OCI-LY7 (cell line): ENCODE results near the gene MPRIP. TPM values are rescaled to one million over a fixed set of nuclear protein-coding genes. Genes with fewer than 3 reads are reported as not detected.

Source experiments
- BruUV-seq: library from RNA; stranded (reverse); fragments of 400-500 nt; replicated peaks from 2 replicates; lab custom pipeline; 2021; lab: Mats Ljungman, UMichigan
- CTCF ChIA-PET: fragments of 300-600 bp; sonication (Branson Sonifier 250); formaldehyde crosslinking; loops from one replicate; lab custom pipeline; 2022; ENCODE audit warnings: antibody characterized with exemption; ENCODE audit not compliant: unreplicated experiment; lab: Charles Lee
- POLR2A ChIA-PET: fragments of 300-600 bp; sonication (Branson Sonifier 250); formaldehyde crosslinking; loops from one replicate; lab custom pipeline; 2022; ENCODE audit warnings: antibody characterized with exemption; lab: Charles Lee
- DNase-seq: peaks from one replicate; pipeline ENCODE4 v3.0.0-alpha.2; 2015; ENCODE audit warnings: low spot score
- H2AFZ ChIP-seq: fragments of 200-600 bp; sonication (generic), shearing (Covaris generic); 2 replicates; pipeline ENCODE4 v1.6.1; 2014; ENCODE audit warnings: mild to moderate bottlenecking, antibody characterized with exemption, low read length, moderate library complexity
- H3K27ac ChIP-seq: fragments of 200-600 bp; sonication (generic); 2 replicates; pipeline ENCODE4 v1.5.1; 2014; ENCODE audit warnings: mixed run types, low read depth, mild to moderate bottlenecking, moderate library complexity, low read length, inconsistent platforms; ENCODE audit not compliant: poor library complexity, severe bottlenecking
- H3K36me3 ChIP-seq: fragments of 200-600 bp; sonication (generic); 2 replicates; pipeline ENCODE4 v1.6.1; 2014; ENCODE audit warnings: mild to moderate bottlenecking, antibody characterized with exemption, low read length, moderate library complexity, mixed read lengths; ENCODE audit not compliant: insufficient read depth
- H3K4me1 ChIP-seq: fragments of 200-600 bp; sonication (generic); 2 replicates; pipeline ENCODE4 v1.5.1; 2014; ENCODE audit warnings: mild to moderate bottlenecking, low read length; ENCODE audit not compliant: insufficient read depth, poor library complexity, severe bottlenecking
- H3K4me2 ChIP-seq: fragments of 200-600 bp; sonication (generic); 2 replicates; pipeline ENCODE4 v1.6.1; 2014; ENCODE audit warnings: mild to moderate bottlenecking, low read length
- H3K4me3 ChIP-seq: fragments of 200-600 bp; sonication (generic); 2 replicates; pipeline ENCODE4 v1.5.1; 2014; ENCODE audit warnings: mild to moderate bottlenecking, low read depth, low read length; ENCODE audit not compliant: poor library complexity, severe bottlenecking
- H3K79me2 ChIP-seq: fragments of 200-600 bp; sonication (generic); 2 replicates; pipeline ENCODE4 v1.6.1; 2016; ENCODE audit warnings: low read depth, mild to moderate bottlenecking, low read length, moderate library complexity, mixed read lengths; ENCODE audit not compliant: insufficient read depth
- H3K9me2 ChIP-seq: fragments of 200-600 bp; sonication (generic); 2 replicates; pipeline ENCODE4 v1.6.1; 2016; ENCODE audit warnings: mild to moderate bottlenecking, low read length, mixed read lengths; ENCODE audit not compliant: insufficient read depth
- H3K9me3 ChIP-seq: fragments of 200-600 bp; sonication (generic); 2 replicates; pipeline ENCODE4 v1.6.1; 2014; ENCODE audit warnings: mild to moderate bottlenecking, mixed run types, low read length, mixed read lengths
- H4K20me1 ChIP-seq: fragments of 200-600 bp; sonication (generic); 2 replicates; pipeline ENCODE4 v1.6.1; 2014; ENCODE audit warnings: mild to moderate bottlenecking, antibody characterized with exemption, low read length, moderate library complexity, mixed read lengths; ENCODE audit not compliant: insufficient read depth
- CTCF ChIP-seq: fragments of 200-600 bp; sonication (generic); conservative IDR thresholded peaks from 2 replicates; pipeline ENCODE4 v1.5.1; 2014; ENCODE audit warnings: mild to moderate bottlenecking, antibody characterized with exemption, low read length, moderate library complexity, mixed read lengths
- EZH2phosphoT487 ChIP-seq: fragments of 200-600 bp; sonication (generic); IDR thresholded peaks from 2 replicates; pipeline ENCODE4 v1.6.1; 2018; ENCODE audit warnings: low read depth, borderline replicate concordance, mild to moderate bottlenecking, mixed run types, antibody characterized with exemption, low read length, moderate library complexity, mixed read lengths
- intact Hi-C: fragments of 100-400 bp; cut with micrococcal nuclease; formaldehyde crosslinking; loops from one replicate; pipeline ENCODE4 v1.10.0; 2022; ENCODE audit not compliant: unreplicated experiment
- total RNA-seq, 2 experiments: library from RNA; depleted of rRNA in 1 of 2; stranded (reverse); fragments of >200 nt in 1 of 2; shearing (Covaris generic) in 1 of 2; gene quantifications; 2 replicates each; pipeline ENCODE4 v1.2.3, GENCODE V29; 2014 to 2022

MPRIP gene
- total RNA-seq, 2 experiments from 2014 or later: 73.3 to 109 TPM

- H3K79me2 ChIP-seq: no peaks in the 10 kb centered on the region
- peaks cover 5% of the 10 kb centered on the region; the same call in 1 of the 2 replicates for H4K20me1 ChIP-seq
- H3K9me2 ChIP-seq: no peaks in the 10 kb centered on the region
- H3K4me3 ChIP-seq: no peak overlapping the region
- DNase-seq: no peak
- no peaks in the 10 kb centered on the region for H3K36me3 ChIP-seq
- no TSS peak for BruUV-seq
- H3K4me1 ChIP-seq: no peaks in the 10 kb centered on the region
- ChIA-PET POLR2A (no interaction called here), CTCF (no interaction called here)
- no peak overlapping the region for H3K4me2 ChIP-seq
- TF ChIP-seq CTCF: no peak
- no peak for TF ChIP-seq EZH2phosphoT487
- intact Hi-C loops: no loop called here
- H3K27ac ChIP-seq: no peak overlapping the region
- no peak overlapping the region for H2AFZ ChIP-seq
- no peaks in the 10 kb centered on the region for H3K9me3 ChIP-seq
Measured at GRCh38 chr17:17060930-17061329, 18.7 kb downstream of the MPRIP start.

- Histone ChIP-seq H3K79me2 (no peaks in the 10 kb centered on the region), H3K4me2 (no peak overlapping the region), H4K20me1 (peaks cover 5% of the 10 kb centered on the region; the same call in 1 of the 2 replicates), H3K4me1 (no peaks in the 10 kb centered on the region), H3K4me3 (no peak overlapping the region), H3K9me3 (no peaks in the 10 kb centered on the region), H3K27ac (no peak overlapping the region), H3K36me3 (no peaks in the 10 kb centered on the region), H3K9me2 (no peaks in the 10 kb centered on the region), H2AFZ (no peak overlapping the region)
- intact Hi-C loops: no loop called here
- CTCF ChIA-PET: no interaction called here
- no peak for TF ChIP-seq CTCF
- TF ChIP-seq EZH2phosphoT487: no peak
- POLR2A ChIA-PET: no interaction called here
- no TSS peak for BruUV-seq
- no peak for DNase-seq
Measured at GRCh38 chr17:17061516-17061915, 19.3 kb downstream of the MPRIP start.

- H3K9me2 ChIP-seq: no peaks in the 10 kb centered on the region
- CTCF ChIA-PET: no interaction called here
- TF ChIP-seq EZH2phosphoT487 (no peak), CTCF (no peak)
- H3K4me2 ChIP-seq: no peak overlapping the region
- H4K20me1 ChIP-seq: peaks cover 5% of the 10 kb centered on the region; the same call in 1 of the 2 replicates
- no peak overlapping the region for H2AFZ ChIP-seq
- DNase-seq: no peak
- no peaks in the 10 kb centered on the region for H3K4me1 ChIP-seq
- no peaks in the 10 kb centered on the region for H3K36me3 ChIP-seq
- POLR2A ChIA-PET: no interaction called here
- H3K9me3 ChIP-seq: no peaks in the 10 kb centered on the region
- no peaks in the 10 kb centered on the region for H3K79me2 ChIP-seq
- no TSS peak for BruUV-seq
- H3K27ac ChIP-seq: no peak overlapping the region
- H3K4me3 ChIP-seq: no peak overlapping the region
- intact Hi-C loops: no loop called here
Measured at GRCh38 chr17:17062356-17062755, 20.1 kb downstream of the MPRIP start.
